OCI-LY3 (cell line): Measurements from ENCODE around the gene COL4A6.

Experiments used
- H2AFZ ChIP-seq: fragments of 200-600, 300-600 bp; shearing (Covaris generic); 2 replicates; pipeline ENCODE4 v1.6.0; 2014; ENCODE audit warnings: antibody characterized with exemption, low read depth, low read length
- H3K27ac ChIP-seq: fragments of 200-600, 300-600 bp; sonication (generic); 2 replicates; pipeline ENCODE4 v1.5.1; 2014; ENCODE audit warnings: mild to moderate bottlenecking, low read length, moderate library complexity, mixed read lengths
- H3K27me3 ChIP-seq: fragments of 200-600, 300-600 bp; sonication (generic); 2 replicates; pipeline ENCODE4 v1.6.1; 2014; ENCODE audit warnings: low read depth, low read length, mixed read lengths
- H3K36me3 ChIP-seq: fragments of 200-600, 300-600 bp; sonication (generic); replicated peaks from 2 replicates; pipeline ENCODE3; 2014; ENCODE audit warnings: low read depth, low read length, mixed read lengths
- H3K4me1 ChIP-seq: fragments of 300-600, 200-600 bp; sonication (generic); 2 replicates; pipeline ENCODE4 v1.6.1; 2014; ENCODE audit warnings: low read length, mixed read lengths
- H3K4me2 ChIP-seq: fragments of 200-600, 300-600 bp; sonication (generic); 2 replicates; pipeline ENCODE4 v1.6.1; 2014; ENCODE audit warnings: low read length, mixed read lengths
- H3K4me3 ChIP-seq: fragments of 300-600, 200-600 bp; sonication (generic); 2 replicates; pipeline ENCODE4 v1.5.1; 2014; ENCODE audit warnings: antibody characterized with exemption, mild to moderate bottlenecking, low read length, moderate library complexity
- H3K79me2 ChIP-seq: fragments of 300-600, 200-600 bp; shearing (Covaris generic); 2 replicates; pipeline ENCODE4 v1.6.1; 2014; ENCODE audit warnings: mild to moderate bottlenecking, low read length, mixed read lengths
- H3K9ac ChIP-seq: fragments of 300-600, 200-600 bp; shearing (Covaris generic); 2 replicates; pipeline ENCODE4 v1.6.0; 2014; ENCODE audit warnings: mild to moderate bottlenecking, low read length, moderate library complexity
- H3K9me3 ChIP-seq: fragments of 200-600, 300-600 bp; shearing (Covaris generic); 2 replicates; pipeline ENCODE4 v1.6.1; 2014; ENCODE audit warnings: low read length, mixed read lengths; ENCODE audit not compliant: insufficient read depth
- H4K20me1 ChIP-seq: fragments of 200-600, 300-600 bp; sonication (generic); 2 replicates; pipeline ENCODE4 v1.6.1; 2016; ENCODE audit warnings: low read length, mixed read lengths; ENCODE audit not compliant: insufficient read depth
- CTCF ChIP-seq: fragments of 200-600, 300-600 bp; sonication (generic); IDR thresholded peaks from 2 replicates; pipeline ENCODE4 v1.5.1; 2014; ENCODE audit warnings: antibody characterized with exemption, low read length, low read depth
- EZH2phosphoT487 ChIP-seq: fragments of 200-600 bp; shearing (Covaris generic); IDR thresholded peaks from 2 replicates; pipeline ENCODE4 v1.6.1; 2018; ENCODE audit warnings: antibody characterized with exemption, mixed run types, low read depth

The COL4A6 gene

GRCh38 chrX:108366644-108367406, 71.4 kb downstream of the COL4A6 start:
- Histone ChIP-seq H3K79me2 (no peaks in the 10 kb centered on the region), H3K4me2 (no peak overlapping the region), H3K36me3 (no peaks in the 10 kb centered on the region), H4K20me1 (no peaks in the 10 kb centered on the region), H3K4me3 (no peak overlapping the region), H2AFZ (no peak overlapping the region), H3K27ac (no peak overlapping the region), H3K27me3 (no peaks in the 10 kb centered on the region), H3K4me1 (no peaks in the 10 kb centered on the region), H3K9ac (no peak overlapping the region), H3K9me3 (no peaks in the 10 kb centered on the region)
- TF ChIP-seq EZH2phosphoT487 (no peak), CTCF (no peak)

- Histone ChIP-seq H2AFZ (no peak overlapping the region), H3K79me2 (no peaks in the 10 kb centered on the region), H4K20me1 (no peaks in the 10 kb centered on the region), H3K4me1 (no peaks in the 10 kb centered on the region), H3K9me3 (no peaks in the 10 kb centered on the region), H3K4me2 (no peak overlapping the region), H3K27ac (no peak overlapping the region), H3K27me3 (no peaks in the 10 kb centered on the region), H3K36me3 (no peaks in the 10 kb centered on the region), H3K4me3 (no peak overlapping the region), H3K9ac (no peak overlapping the region)
- no peak for TF ChIP-seq CTCF
- no peak for TF ChIP-seq EZH2phosphoT487
These were observed 76.2 kb downstream of the COL4A6 start for GRCh38 chrX:108362026-108362425.

GRCh38 chrX:108361316-108361715, 76.9 kb downstream of the COL4A6 start:
- Histone ChIP-seq H3K27ac (no peak overlapping the region), H3K9me3 (no peaks in the 10 kb centered on the region), H3K9ac (no peak overlapping the region), H3K27me3 (no peaks in the 10 kb centered on the region), H3K79me2 (no peaks in the 10 kb centered on the region), H4K20me1 (no peaks in the 10 kb centered on the region), H3K4me2 (no peak overlapping the region), H2AFZ (no peak overlapping the region), H3K4me1 (no peaks in the 10 kb centered on the region), H3K4me3 (no peak overlapping the region), H3K36me3 (no peaks in the 10 kb centered on the region)
- TF ChIP-seq EZH2phosphoT487 (no peak), CTCF (no peak)

- no peaks in the 10 kb centered on the region for H3K27me3 ChIP-seq
- no peak overlapping the region for H3K4me3 ChIP-seq
- H3K9me3 ChIP-seq, result no peaks in the 10 kb centered on the region
- H4K20me1 ChIP-seq, result no peaks in the 10 kb centered on the region
- H3K4me2 ChIP-seq, result no peak overlapping the region
- H2AFZ ChIP-seq, result no peak overlapping the region
- H3K4me1 ChIP-seq, result no peaks in the 10 kb centered on the region
- TF ChIP-seq CTCF (no peak), EZH2phosphoT487 (no peak)
- no peak overlapping the region for H3K27ac ChIP-seq
- no peak overlapping the region for H3K9ac ChIP-seq
- H3K79me2 ChIP-seq, result no peaks in the 10 kb centered on the region
- no peaks in the 10 kb centered on the region for H3K36me3 ChIP-seq
These were observed 78.2 kb downstream of the COL4A6 start for GRCh38 chrX:108359806-108360602.
